ENCODE measurements around the gene TUBA4A. TPM values are rescaled to one million over a fixed set of nuclear protein-coding genes. Genes with fewer than 3 reads are reported as not detected.

TUBA4A gene
- total and polyA plus RNA-seq, 10 of the 15 experiments (the other 5 are each of a cell fraction or from before 2014, with no cell fraction given), result 58.2 to 325 (median 134) TPM

DNA sequence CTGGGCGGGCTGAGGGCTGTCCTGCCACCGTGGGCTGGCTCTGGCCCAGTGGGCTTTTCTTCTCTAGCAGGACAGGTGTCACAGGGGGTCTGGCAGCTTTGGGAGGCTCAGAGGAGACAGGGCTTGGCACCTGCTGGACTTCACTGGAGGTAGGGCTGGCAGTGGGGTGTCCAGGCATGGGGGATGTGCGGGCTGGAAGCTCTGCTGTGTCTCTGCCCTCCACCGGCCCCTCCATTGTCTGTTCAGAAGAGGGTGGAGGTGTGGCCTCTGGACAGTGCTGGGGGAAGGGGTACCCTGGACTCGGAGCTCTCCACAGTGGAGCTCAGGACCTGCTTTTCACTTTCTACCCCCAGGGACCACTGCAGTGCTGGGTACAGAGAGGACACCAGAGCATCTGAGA, 46.3 kb upstream of the TUBA4A start (continued):
- TF ChIP-seq, protein P1, sequence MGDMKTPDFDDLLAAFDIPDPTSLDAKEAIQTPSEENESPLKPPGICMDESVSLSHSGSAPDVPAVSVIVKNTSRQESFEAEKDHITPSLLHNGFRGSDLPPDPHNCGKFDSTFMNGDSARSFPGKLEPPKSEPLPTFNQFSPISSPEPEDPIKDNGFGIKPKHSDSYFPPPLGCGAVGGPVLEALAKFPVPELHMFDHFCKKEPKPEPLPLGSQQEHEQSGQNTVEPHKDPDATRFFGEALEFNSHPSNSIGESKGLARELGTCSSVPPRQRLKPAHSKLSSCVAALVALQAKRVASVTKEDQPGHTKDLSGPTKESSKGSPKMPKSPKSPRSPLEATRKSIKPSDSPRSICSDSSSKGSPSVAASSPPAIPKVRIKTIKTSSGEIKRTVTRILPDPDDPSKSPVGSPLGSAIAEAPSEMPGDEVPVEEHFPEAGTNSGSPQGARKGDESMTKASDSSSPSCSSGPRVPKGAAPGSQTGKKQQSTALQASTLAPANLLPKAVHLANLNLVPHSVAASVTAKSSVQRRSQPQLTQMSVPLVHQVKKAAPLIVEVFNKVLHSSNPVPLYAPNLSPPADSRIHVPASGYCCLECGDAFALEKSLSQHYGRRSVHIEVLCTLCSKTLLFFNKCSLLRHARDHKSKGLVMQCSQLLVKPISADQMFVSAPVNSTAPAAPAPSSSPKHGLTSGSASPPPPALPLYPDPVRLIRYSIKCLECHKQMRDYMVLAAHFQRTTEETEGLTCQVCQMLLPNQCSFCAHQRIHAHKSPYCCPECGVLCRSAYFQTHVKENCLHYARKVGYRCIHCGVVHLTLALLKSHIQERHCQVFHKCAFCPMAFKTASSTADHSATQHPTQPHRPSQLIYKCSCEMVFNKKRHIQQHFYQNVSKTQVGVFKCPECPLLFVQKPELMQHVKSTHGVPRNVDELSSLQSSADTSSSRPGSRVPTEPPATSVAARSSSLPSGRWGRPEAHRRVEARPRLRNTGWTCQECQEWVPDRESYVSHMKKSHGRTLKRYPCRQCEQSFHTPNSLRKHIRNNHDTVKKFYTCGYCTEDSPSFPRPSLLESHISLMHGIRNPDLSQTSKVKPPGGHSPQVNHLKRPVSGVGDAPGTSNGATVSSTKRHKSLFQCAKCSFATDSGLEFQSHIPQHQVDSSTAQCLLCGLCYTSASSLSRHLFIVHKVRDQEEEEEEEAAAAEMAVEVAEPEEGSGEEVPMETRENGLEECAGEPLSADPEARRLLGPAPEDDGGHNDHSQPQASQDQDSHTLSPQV (IDR thresholded peaks at IDR 0.05), result no peak
- TF ChIP-seq GABPA (IDR thresholded peaks at IDR 0.05; ENCODE audit: low read depth) (no peak), NRF1 (conservative IDR thresholded peaks at IDR 0.05; ENCODE audit: low read depth, low read length) (no peak)

DNA sequence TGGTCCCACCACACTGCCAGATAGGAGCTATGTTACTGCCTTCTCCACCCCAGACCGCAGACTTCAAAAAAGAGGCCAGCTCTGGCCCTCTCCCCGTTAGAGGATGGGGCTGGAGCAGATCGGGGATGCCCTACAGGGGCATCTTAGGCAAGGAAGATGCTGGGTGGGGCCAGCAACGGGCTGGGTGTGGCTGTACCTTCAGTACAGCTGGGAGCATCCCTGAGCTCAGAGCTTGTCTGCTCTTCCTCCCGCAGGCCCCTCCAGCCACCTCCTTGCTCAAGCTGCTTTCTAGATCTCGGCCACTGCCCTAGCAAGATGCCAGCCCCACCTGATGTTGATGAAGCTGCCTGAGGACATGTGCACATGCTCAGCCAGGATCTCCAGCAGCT, 45.6 kb upstream of the TUBA4A start:
- no peak overlapping the region for H3K9ac ChIP-seq (ENCODE audit: control insufficient read depth, insufficient read depth, low read length)
- no peaks in the 10 kb centered on the region for H3K9me3 ChIP-seq (replicated peaks; ENCODE audit: control insufficient read depth, insufficient read depth, low read length)
- RAD21 ChIA-PET (ENCODE audit: unreplicated experiment), result interaction anchor here (0.8 to 3.9 kb wide), 9 partner anchors 21 to 146 kb away, joined by 3 to 22 read pairs (median 4); partner anchors contain the start of genes ANKZF1, ATG9A and NHEJ1
- no peak overlapping the region for H2AFZ ChIP-seq (ENCODE audit: control insufficient read depth, low read depth, low read length)
- DNase-seq (ENCODE audit: low read depth, low spot score), result no peak
- no TSS peak for BruUV-seq (replicated peaks)
- 79% methylated on average over 6 of the region's 6 CpGs for WGBS (ENCODE audit: insufficient coverage, insufficient replicate concordance, low lambda C conversion rate, missing lambda C conversion rate)
- no peaks in the 10 kb centered on the region for H3K36me3 ChIP-seq (ENCODE audit: control insufficient read depth in 2 of 2, insufficient read depth in 2 of 2, low read length in 1 of 2)
- no peak for FAIRE-seq
- H3K4me2 ChIP-seq (ENCODE audit: control insufficient read depth, insufficient read depth), result no peak overlapping the region
- no peak overlapping the region for H3K4me3 ChIP-seq
- H3K27ac ChIP-seq (ENCODE audit: control insufficient read depth, insufficient read depth), result no peak overlapping the region
- H3K79me2 ChIP-seq (ENCODE audit: control insufficient read depth, insufficient read depth, low read length), result no peaks in the 10 kb centered on the region
- in situ Hi-C loops (cut with MboI) (loop anchor here (5.0 kb wide), 2 partner anchors 142 to 242 kb away; no protein-coding TSS in a partner anchor), intact Hi-C loops (cut with micrococcal nuclease; ENCODE audit: unreplicated experiment) (loop anchor here (5.0 kb wide), 2 partner anchors 122 to 242 kb away; partner anchors contain the start of genes CNPPD1 and RETREG2)
- H4K20me1 ChIP-seq (ENCODE audit: control insufficient read depth, insufficient read depth), result no peaks in the 10 kb centered on the region
- ATAC-seq, result no peak
- POLR2A ChIA-PET, result interaction anchor here (0.6 to 2.1 kb wide), 5 partner anchors 28 to 140 kb away, joined by 3 to 8 read pairs (median 3); partner anchors contain the start of gene TUBA4A
- peaks cover 2 to 5% of the 10 kb centered on the region in 2 experiments; a peak in 1 of 4 replicates for H3K27me3 ChIP-seq (replicated peaks in 1 of 2; ENCODE audit: control insufficient read depth in 2 of 2, insufficient read depth in 2 of 2, low read length in 1 of 2)
- SMC1A ChIA-PET (ENCODE audit: uncharacterized antibody, unreplicated experiment), result interaction anchor here (1.0 to 5.8 kb wide), 5 partner anchors 37 to 145 kb away, joined by 3 to 36 read pairs (median 5); partner anchors contain the start of genes CNPPD1 and NHEJ1
- CTCF ChIA-PET, result interaction anchor here (0.6 to 10.9 kb wide), 20 partner anchors 17 to 319 kb away, joined by 3 to 208 read pairs (median 4); partner anchors contain the start of genes CNPPD1, DNAJB2, NHEJ1 and SLC23A3
- H3K4me1 ChIP-seq (ENCODE audit: control insufficient read depth, insufficient read depth, low read length), result peaks cover 7% of the 10 kb centered on the region
- TF ChIP-seq KDM1A (IDR thresholded peaks at IDR 0.05; ENCODE audit: borderline replicate concordance) (no peak), FOS (IDR thresholded peaks at IDR 0.05; ENCODE audit: borderline replicate concordance, extremely low read depth, insufficient read length) (no peak), MYC (IDR thresholded peaks at IDR 0.05; ENCODE audit: insufficient read depth, insufficient read length, insufficient replicate concordance, low read length, severe bottlenecking) (no peak), KLF5 (IDR thresholded peaks at IDR 0.05; ENCODE audit: partially characterized antibody) (no peak), CHD4 (IDR thresholded peaks at IDR 0.05) (no peak), WRNIP1 (IDR thresholded peaks at IDR 0.05; ENCODE audit: borderline replicate concordance, low read depth, low read length) (no peak), NR2C2 (IDR thresholded peaks at IDR 0.05; ENCODE audit: borderline replicate concordance, control insufficient read depth, insufficient read length, low read depth) (no peak)
- TF ChIP-seq, protein P2, sequence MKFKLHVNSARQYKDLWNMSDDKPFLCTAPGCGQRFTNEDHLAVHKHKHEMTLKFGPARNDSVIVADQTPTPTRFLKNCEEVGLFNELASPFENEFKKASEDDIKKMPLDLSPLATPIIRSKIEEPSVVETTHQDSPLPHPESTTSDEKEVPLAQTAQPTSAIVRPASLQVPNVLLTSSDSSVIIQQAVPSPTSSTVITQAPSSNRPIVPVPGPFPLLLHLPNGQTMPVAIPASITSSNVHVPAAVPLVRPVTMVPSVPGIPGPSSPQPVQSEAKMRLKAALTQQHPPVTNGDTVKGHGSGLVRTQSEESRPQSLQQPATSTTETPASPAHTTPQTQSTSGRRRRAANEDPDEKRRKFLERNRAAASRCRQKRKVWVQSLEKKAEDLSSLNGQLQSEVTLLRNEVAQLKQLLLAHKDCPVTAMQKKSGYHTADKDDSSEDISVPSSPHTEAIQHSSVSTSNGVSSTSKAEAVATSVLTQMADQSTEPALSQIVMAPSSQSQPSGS (IDR thresholded peaks at IDR 0.05; ENCODE audit: low read length), result no peak
- TF ChIP-seq, protein P3, sequence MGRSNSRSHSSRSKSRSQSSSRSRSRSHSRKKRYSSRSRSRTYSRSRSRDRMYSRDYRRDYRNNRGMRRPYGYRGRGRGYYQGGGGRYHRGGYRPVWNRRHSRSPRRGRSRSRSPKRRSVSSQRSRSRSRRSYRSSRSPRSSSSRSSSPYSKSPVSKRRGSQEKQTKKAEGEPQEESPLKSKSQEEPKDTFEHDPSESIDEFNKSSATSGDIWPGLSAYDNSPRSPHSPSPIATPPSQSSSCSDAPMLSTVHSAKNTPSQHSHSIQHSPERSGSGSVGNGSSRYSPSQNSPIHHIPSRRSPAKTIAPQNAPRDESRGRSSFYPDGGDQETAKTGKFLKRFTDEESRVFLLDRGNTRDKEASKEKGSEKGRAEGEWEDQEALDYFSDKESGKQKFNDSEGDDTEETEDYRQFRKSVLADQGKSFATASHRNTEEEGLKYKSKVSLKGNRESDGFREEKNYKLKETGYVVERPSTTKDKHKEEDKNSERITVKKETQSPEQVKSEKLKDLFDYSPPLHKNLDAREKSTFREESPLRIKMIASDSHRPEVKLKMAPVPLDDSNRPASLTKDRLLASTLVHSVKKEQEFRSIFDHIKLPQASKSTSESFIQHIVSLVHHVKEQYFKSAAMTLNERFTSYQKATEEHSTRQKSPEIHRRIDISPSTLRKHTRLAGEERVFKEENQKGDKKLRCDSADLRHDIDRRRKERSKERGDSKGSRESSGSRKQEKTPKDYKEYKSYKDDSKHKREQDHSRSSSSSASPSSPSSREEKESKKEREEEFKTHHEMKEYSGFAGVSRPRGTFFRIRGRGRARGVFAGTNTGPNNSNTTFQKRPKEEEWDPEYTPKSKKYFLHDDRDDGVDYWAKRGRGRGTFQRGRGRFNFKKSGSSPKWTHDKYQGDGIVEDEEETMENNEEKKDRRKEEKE (IDR thresholded peaks at IDR 0.05), result no peak

Data from GM12878 (cell line).